Measurements from ENCODE around the gene KRTAP10-12. TPM values are rescaled to one million over a fixed set of nuclear protein-coding genes. Genes with fewer than 3 reads are reported as not detected.

KRTAP10-12 gene
- total RNA-seq, 4 donors from 2014 or later, result not detected

DNA sequence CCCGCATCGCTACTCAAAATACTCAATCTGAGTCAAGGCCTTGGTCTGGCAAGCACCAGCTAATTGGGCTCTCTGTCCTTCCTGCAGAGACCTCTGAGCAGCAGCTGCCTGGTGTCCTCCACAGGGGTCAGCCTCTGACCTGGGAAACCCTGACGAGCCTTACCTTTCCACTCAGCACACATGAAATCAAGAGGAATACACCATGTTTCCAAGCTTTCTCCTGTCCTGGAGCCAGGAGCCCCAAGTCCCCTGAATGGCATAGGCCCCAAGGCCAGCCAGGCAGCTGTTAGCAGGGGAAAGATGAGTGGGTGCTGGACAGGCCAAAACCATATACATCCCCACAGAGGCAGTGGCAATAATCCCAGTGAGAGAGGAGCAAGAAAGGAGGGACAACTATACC is 41.6 kb downstream of the KRTAP10-12 start:
- Histone ChIP-seq H3K27me3 (peaks cover 2 to 4% (median 3%) of the 10 kb centered on the region in 3 donors), H3K4me1 (no peaks in the 10 kb centered on the region), H3K9me3 (peaks cover 0 to 10% (median 2%) of the 10 kb centered on the region in 3 donors), H3K4me3 (no peak overlapping the region), H3K36me3 (no peaks in the 10 kb centered on the region), H3K27ac (no peak overlapping the region)
- in situ Hi-C loops (cut with MboI; ENCODE audit: low sequenced_read_pairs in 4 of 4) (no loop called here), intact Hi-C loops (cut with DNase I; ENCODE audit: low total_unique reads) (no loop called here)
- DNase-seq, result no peak
- no peak for TF ChIP-seq POLR2A (IDR thresholded peaks at IDR 0.05)
- TF ChIP-seq, protein P1, sequence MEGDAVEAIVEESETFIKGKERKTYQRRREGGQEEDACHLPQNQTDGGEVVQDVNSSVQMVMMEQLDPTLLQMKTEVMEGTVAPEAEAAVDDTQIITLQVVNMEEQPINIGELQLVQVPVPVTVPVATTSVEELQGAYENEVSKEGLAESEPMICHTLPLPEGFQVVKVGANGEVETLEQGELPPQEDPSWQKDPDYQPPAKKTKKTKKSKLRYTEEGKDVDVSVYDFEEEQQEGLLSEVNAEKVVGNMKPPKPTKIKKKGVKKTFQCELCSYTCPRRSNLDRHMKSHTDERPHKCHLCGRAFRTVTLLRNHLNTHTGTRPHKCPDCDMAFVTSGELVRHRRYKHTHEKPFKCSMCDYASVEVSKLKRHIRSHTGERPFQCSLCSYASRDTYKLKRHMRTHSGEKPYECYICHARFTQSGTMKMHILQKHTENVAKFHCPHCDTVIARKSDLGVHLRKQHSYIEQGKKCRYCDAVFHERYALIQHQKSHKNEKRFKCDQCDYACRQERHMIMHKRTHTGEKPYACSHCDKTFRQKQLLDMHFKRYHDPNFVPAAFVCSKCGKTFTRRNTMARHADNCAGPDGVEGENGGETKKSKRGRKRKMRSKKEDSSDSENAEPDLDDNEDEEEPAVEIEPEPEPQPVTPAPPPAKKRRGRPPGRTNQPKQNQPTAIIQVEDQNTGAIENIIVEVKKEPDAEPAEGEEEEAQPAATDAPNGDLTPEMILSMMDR (IDR thresholded peaks at IDR 0.05 in 4 of 5, conservative IDR thresholded peaks at IDR 0.05 in 1 of 5), result no peak
- ATAC-seq, result no peak

DNA sequence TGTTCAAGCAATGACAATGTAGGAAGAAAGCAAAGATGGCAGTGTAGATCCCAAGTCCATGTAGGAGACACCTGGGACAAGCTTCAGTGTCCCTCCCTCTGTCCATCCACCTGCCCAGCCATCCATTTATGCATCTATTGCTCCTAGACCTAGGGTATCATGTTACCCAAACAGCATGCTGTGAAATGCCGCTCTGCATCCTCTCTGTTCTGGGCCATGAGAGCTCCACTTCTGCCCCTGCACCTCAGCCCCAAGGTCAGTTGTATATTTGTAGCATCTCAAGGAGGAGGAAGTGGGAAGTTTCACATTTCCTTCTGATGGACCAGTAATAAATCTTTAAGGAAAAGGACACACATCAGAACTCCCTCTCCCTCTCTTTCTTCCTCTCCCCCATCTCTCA is 42.3 kb downstream of the KRTAP10-12 start:
- Histone ChIP-seq H3K36me3 (no peaks in the 10 kb centered on the region), H3K27ac (no peak overlapping the region), H3K4me3 (no peak overlapping the region), H3K4me1 (no peaks in the 10 kb centered on the region), H3K27me3 (peaks cover 0 to 4% (median 3%) of the 10 kb centered on the region in 3 donors), H3K9me3 (peaks cover 0 to 10% (median 2%) of the 10 kb centered on the region in 3 donors)
- intact Hi-C loops (cut with DNase I; ENCODE audit: low total_unique reads) (no loop called here), in situ Hi-C loops (cut with MboI; ENCODE audit: low sequenced_read_pairs in 4 of 4) (no loop called here)
- TF ChIP-seq POLR2A (IDR thresholded peaks at IDR 0.05), result no peak
- ATAC-seq, result no peak
- no peak for DNase-seq

DNA sequence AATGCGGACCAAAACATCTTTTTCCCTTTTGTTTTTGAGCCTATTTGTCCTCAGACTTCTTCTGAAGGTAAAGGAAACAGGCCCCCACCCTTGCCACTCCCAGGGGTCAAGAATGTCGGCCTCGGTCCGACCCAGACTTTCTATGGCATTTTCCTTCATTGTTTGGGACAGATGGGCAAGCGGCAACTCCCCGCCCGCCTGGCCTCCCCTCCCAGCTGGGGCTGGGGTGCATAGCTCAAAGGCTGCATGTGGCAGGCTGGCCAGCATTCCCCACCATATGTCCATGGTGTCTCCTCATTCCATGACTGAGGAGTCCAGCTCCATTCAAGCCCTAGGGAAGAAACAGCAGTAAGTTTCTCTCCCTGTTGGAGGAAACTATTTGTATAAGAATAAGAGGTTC is 43.8 kb downstream of the KRTAP10-12 start:
- in situ Hi-C loops (cut with MboI; ENCODE audit: low sequenced_read_pairs in 4 of 4) (no loop called here), intact Hi-C loops (cut with DNase I; ENCODE audit: low total_unique reads) (no loop called here)
- Histone ChIP-seq H3K36me3 (no peaks in the 10 kb centered on the region), H3K4me1 (no peaks in the 10 kb centered on the region), H3K9me3 (peaks cover 0 to 10% (median 2%) of the 10 kb centered on the region in 3 donors), H3K4me3 (no peak overlapping the region), H3K27ac (no peak overlapping the region), H3K27me3 (peaks cover 0 to 3% (median 0%) of the 10 kb centered on the region in 3 donors)
- TF ChIP-seq, protein P1 (IDR thresholded peaks at IDR 0.05 in 4 of 5, conservative IDR thresholded peaks at IDR 0.05 in 1 of 5), result no peak
- TF ChIP-seq POLR2A (IDR thresholded peaks at IDR 0.05), result no peak
- ATAC-seq, result no peak
- DNase-seq, result no peak

DNA sequence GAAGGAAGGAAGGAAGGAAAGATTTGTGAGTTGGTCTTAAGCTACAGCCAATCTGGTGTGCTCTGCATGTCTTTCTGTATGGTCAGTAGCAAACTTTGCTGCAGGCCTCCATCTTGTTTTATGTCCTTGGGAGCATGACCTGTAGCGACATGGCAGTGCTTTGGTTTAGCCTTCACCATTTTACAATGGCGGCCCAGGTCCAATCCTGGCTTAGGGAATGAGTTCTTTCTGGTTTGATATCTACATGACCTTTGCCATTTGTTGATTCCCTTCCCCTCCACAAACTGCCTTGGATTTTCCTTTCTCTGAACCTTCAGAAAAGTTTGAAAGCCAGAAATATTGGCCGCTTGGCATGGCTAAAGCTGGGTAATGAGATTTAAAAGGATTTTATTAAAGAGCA is 44.9 kb downstream of the KRTAP10-12 start:
- no peak overlapping the region for H3K27ac ChIP-seq
- peaks cover 0 to 2% (median 0%) of the 10 kb centered on the region in 3 donors for H3K27me3 ChIP-seq
- no peak for DNase-seq
- ATAC-seq, result no peak
- H3K4me1 ChIP-seq, result no peaks in the 10 kb centered on the region
- TF ChIP-seq, protein P1 (IDR thresholded peaks at IDR 0.05 in 4 of 5, conservative IDR thresholded peaks at IDR 0.05 in 1 of 5), result no peak
- no peak for TF ChIP-seq POLR2A (IDR thresholded peaks at IDR 0.05)
- H3K4me3 ChIP-seq, result no peak overlapping the region
- peaks cover 0 to 10% (median 2%) of the 10 kb centered on the region in 3 donors for H3K9me3 ChIP-seq
- in situ Hi-C loops (cut with MboI; ENCODE audit: low sequenced_read_pairs in 4 of 4) (no loop called here), intact Hi-C loops (cut with DNase I; ENCODE audit: low total_unique reads) (no loop called here)
- H3K36me3 ChIP-seq, result no peaks in the 10 kb centered on the region

DNA sequence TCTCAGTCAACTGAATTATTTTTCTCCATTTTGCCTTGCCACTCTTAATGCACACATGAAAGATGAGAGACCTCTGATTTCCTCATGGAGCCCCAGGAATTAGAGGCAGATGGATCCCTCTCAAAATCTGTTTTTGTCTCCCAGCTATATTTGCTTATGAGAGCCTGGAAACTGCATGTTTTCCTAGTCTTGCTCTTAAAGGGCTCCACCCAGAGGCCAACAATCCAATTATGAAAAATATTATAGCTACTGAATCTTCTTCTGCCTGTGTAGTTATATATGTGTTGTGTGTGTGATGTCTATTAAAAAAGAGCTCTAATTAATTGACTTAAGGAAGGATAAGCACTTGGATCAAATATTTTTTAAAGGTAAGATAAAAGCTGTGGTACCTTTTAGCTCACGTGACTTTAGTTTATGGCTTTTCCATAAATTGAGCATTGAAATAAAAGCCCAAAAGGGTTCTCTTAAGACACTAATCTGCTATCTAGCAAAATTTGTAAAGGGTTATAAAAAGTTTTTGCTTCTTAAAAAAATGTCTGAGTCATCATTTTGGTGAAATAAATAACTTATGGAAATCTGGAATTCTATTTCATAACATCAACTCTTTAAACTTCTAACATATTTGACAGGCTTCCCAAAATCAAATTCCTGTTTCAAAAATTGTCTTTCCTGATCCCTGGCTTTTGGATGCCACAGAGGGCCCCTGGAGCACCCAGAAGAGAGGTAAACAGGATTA is 45.6 kb downstream of the KRTAP10-12 start:
- in situ Hi-C loops (cut with MboI; ENCODE audit: low sequenced_read_pairs in 4 of 4) (no loop called here), intact Hi-C loops (cut with DNase I; ENCODE audit: low total_unique reads) (no loop called here)
- Histone ChIP-seq H3K27me3 (peaks cover 0 to 2% (median 0%) of the 10 kb centered on the region in 3 donors), H3K4me3 (no peak overlapping the region), H3K27ac (no peak overlapping the region), H3K9me3 (peaks cover 0 to 10% (median 2%) of the 10 kb centered on the region in 3 donors), H3K4me1 (no peaks in the 10 kb centered on the region), H3K36me3 (no peaks in the 10 kb centered on the region)
- DNase-seq (no peak), ATAC-seq (no peak)
- TF ChIP-seq, protein P1 (IDR thresholded peaks at IDR 0.05 in 4 of 5, conservative IDR thresholded peaks at IDR 0.05 in 1 of 5), result no peak
- no peak for TF ChIP-seq POLR2A (IDR thresholded peaks at IDR 0.05)

Other genes starting within 250 kb of the KRTAP10-12 start
- gene LRRC3, start 241.7 kb upstream of the KRTAP10-12 start, total RNA-seq, result under 1 TPM; 0.36 to 0.70 (median 0.55) TPM
- gene KRTAP10-1, start 157.0 kb upstream of the KRTAP10-12 start, total RNA-seq, result not detected
- gene KRTAP10-2, start 145.7 kb upstream of the KRTAP10-12 start, total RNA-seq, result not detected
- gene KRTAP10-3, start 138.4 kb upstream of the KRTAP10-12 start, total RNA-seq, result not detected
- not detected for gene KRTAP10-4, start 123.4 kb upstream of the KRTAP10-12 start, total RNA-seq
- not detected for gene KRTAP10-5, start 116.6 kb upstream of the KRTAP10-12 start, total RNA-seq
- gene KRTAP10-6, start 104.7 kb upstream of the KRTAP10-12 start, total RNA-seq, result not detected
- gene KRTAP10-7, start 96.6 kb upstream of the KRTAP10-12 start, total RNA-seq, result not detected
- not detected for gene KRTAP10-8, start 85.1 kb upstream of the KRTAP10-12 start, total RNA-seq
- gene KRTAP10-9, start 70.1 kb upstream of the KRTAP10-12 start, total RNA-seq, result not detected
- not detected for gene KRTAP10-10, start 59.8 kb upstream of the KRTAP10-12 start, total RNA-seq
- gene KRTAP10-11, start 50.8 kb upstream of the KRTAP10-12 start, total RNA-seq, result not detected
- gene KRTAP12-4, start 42.5 kb upstream of the KRTAP10-12 start, total RNA-seq, result not detected
- gene KRTAP12-3, start 39.2 kb upstream of the KRTAP10-12 start, total RNA-seq, result not detected
- not detected for gene KRTAP12-2, start 30.2 kb upstream of the KRTAP10-12 start, total RNA-seq
- not detected for gene KRTAP12-1, start 15.0 kb upstream of the KRTAP10-12 start, total RNA-seq
- not detected for gene TSPEAR, start 14.4 kb downstream of the KRTAP10-12 start, total RNA-seq
- gene UBE2G2, start 104.6 kb downstream of the KRTAP10-12 start, total RNA-seq, result 10 to 100 TPM; 64.2 to 83.8 (median 73.3) TPM
- 10 to 100 TPM; 49.0 to 85.9 (median 63.7) TPM for gene SUMO3, start 120.9 kb downstream of the KRTAP10-12 start, total RNA-seq
- 100 to 1,000 TPM; 116 to 217 (median 127) TPM for gene PTTG1IP, start 176.5 kb downstream of the KRTAP10-12 start, total RNA-seq
- 10 to 100 TPM; 10.9 to 41.7 (median 27.4) TPM for gene ITGB2, start 223.7 kb downstream of the KRTAP10-12 start, total RNA-seq
- 10 to 100 TPM; 23.7 to 37.6 (median 25.8) TPM for gene SLX9, start 242.9 kb downstream of the KRTAP10-12 start, total RNA-seq